EH (cell line): Measurements from ENCODE around the gene PPFIA4.

Experiments
- DNase-seq: peaks from one replicate; pipeline ENCODE4 v3.0.0-alpha.2; 2015; ENCODE audit warnings: low read depth

Gene PPFIA4

GRCh38 chr1:203041351-203041932 is 15.2 kb downstream of the PPFIA4 start:
- DNase-seq, result no peak

- DNase-seq, result no peak
These were observed 17.7 kb downstream of the PPFIA4 start for GRCh38 chr1:203043830-203044545.

GRCh38 chr1:203044546-203045250 is 18.4 kb downstream of the PPFIA4 start:
- no peak for DNase-seq

- DNase-seq, result no peak
These were observed 19.0 kb downstream of the PPFIA4 start for GRCh38 chr1:203045336-203045735.

GRCh38 chr1:203045821-203046594 is 19.7 kb downstream of the PPFIA4 start:
- DNase-seq, result no peak

- DNase-seq, result peak; percentile 85
These were observed 20.8 kb downstream of the PPFIA4 start for GRCh38 chr1:203046984-203047630.

- no peak for DNase-seq
These were observed 21.8 kb downstream of the PPFIA4 start for GRCh38 chr1:203048086-203048485.

GRCh38 chr1:203048555-203049051 is 22.3 kb downstream of the PPFIA4 start:
- DNase-seq, result no peak

GRCh38 chr1:203049077-203049476 is 22.8 kb downstream of the PPFIA4 start:
- DNase-seq, result no peak

- no peak for DNase-seq
These were observed 23.4 kb downstream of the PPFIA4 start for GRCh38 chr1:203049576-203050180.

- no peak for DNase-seq
These were observed 24.5 kb downstream of the PPFIA4 start for GRCh38 chr1:203050826-203051225.

GRCh38 chr1:203051841-203052324 is 25.6 kb downstream of the PPFIA4 start:
- DNase-seq, result no peak

GRCh38 chr1:203052601-203053000 is 26.3 kb downstream of the PPFIA4 start:
- DNase-seq, result no peak

- DNase-seq, result no peak
These were observed 27.9 kb downstream of the PPFIA4 start for GRCh38 chr1:203054184-203054583.

GRCh38 chr1:203054642-203055041 is 28.4 kb downstream of the PPFIA4 start:
- DNase-seq, result no peak

GRCh38 chr1:203055161-203055799 is 29.0 kb downstream of the PPFIA4 start:
- DNase-seq, result no peak

- no peak for DNase-seq
These were observed 29.7 kb downstream of the PPFIA4 start for GRCh38 chr1:203056012-203056411.

GRCh38 chr1:203056516-203056915 is 30.2 kb downstream of the PPFIA4 start:
- no peak for DNase-seq

GRCh38 chr1:203057911-203058675 is 31.8 kb downstream of the PPFIA4 start:
- peak; percentile 94 for DNase-seq

GRCh38 chr1:203058676-203058935 is 32.3 kb downstream of the PPFIA4 start:
- DNase-seq, result no peak
